DMS114 treated with DMSO at 0.1 percent for 48 hours (cell line): ENCODE results near the gene ATXN7L2.
"Not testable (repeated sequence)": the region's sequence is repeated elsewhere in the genome, so short reads cannot be mapped to it uniquely, and the experiment has no call there.

Experiments used
- DNase-seq: peaks from one replicate; lab custom pipeline; 2025; ENCODE audit not compliant: unreplicated experiment; lab: John Stamatoyannopoulos, UW

Gene ATXN7L2, protein sequence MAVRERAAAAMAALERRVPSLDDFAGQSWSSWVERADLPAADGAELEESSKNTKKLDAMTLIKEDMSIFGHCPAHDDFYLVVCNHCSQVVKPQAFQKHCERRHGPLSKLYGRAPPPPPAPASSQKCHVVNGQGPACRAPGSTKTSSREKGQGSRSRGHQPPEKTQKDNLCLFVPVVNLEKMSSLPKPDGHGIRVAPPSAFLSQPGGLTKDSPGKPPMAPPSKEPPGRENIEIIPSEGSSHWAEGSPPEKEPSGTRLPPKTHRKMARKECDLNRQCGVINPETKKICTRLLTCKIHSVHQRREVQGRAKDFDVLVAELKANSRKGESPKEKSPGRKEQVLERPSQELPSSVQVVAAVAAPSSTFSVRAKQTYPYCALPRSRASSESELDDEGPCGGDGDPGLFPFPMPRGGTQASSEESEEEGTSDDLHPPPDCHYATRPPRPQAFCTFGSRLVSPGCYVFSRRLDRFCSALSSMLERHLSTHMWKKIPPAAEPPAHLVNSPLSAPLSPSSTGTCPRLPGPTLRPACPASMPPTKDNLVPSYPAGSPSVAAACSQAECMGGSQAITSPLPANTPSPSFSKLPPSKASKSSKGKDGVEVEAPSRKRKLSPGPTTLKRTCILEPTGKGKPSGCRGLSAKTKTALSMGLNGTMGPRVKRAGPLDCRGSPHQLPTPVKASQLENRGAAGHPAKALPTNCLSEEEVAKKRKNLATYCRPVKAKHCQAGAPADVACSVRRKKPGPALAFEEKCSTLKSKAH

DNA sequence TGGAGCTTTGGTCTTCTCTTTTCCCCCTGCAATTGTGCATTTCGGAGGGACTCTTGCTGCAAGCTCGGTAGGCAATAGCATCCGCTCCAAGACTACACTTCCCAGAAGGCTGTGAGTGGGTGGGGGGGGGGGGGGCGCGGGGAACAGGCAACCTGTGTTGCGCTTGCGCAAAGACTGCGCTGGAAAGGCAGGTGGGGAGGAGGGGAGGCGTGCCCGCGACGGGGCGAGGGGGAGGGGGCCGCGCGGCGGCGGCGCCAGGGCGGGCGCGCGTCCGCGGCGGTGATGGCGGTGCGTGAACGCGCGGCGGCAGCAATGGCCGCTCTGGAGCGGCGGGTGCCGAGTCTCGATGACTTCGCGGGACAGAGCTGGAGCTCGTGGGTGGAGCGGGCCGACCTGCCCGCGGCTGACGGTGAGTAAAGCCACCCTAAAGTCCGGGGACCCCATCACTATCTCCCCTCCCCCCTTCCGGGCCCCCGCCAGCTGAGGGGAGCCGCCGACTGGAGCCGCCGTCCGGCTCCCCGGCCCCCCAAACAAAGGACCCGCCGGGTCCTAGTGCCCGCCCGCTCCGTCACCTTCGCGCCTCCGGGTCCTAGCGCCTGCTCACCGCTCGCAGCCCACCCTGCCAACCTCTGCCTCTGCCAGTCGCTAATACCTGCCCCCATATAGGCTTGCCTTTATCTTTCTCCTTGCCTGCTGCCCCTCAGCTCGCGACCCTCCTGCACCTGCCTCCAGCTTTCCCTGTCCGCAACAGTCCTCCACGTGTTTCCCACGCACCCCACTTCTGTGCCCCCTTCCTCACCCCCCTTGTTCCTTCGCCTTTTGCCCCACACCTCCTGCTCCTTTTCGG is at the start of gene ATXN7L2:
Gene ATXN7L2 (plus strand): TSS at position 234 of the 847 bp plus-strand sequence. CDS start 49 bp downstream, at position 283.
- peak; percentile 87 for DNase-seq

DNA sequence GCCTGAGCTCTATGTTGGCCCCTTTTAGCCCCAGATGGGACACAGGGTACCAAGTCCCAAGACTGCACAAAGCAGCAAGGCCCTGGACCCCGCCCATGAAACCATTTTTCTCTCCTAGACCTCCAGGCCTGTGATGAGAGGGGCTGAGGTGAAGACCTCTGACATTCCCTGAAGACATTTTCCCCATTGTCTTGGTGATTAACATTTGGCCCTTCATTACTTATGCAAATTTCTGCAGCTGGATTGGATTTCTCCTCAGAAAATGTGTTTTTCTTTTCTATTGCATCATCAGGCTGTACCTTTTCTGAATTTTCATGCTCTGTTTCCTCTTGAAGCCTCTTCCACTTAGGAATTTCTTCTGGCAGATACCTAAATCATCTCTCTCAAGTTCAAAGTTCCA is 49.2 kb upstream of the ATXN7L2 start:
- DNase-seq = no peak

DNA sequence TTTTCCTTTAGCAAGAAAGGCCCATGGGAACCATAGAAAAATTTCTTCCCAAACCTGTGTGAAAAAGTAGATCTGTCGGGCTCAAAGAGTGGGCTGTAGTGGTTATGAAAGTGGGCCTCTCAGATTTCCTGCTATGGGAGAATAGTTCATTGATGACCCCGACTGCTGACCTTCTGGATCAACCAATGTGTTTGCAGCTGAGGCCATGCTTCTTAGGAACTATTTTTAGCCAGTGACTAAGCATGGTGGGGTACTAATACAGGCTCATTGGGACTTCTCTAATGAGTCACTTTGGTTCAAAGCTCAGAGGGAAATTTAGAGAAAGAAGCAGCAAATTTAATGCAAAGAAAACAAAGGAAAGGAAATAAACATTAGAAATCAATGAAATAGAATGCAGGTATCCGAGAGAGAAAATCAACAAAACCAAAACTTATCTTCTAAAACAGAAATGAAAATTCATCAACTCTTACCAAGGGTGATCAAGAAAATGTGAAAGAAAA is 44.9 kb upstream of the ATXN7L2 start:
- DNase-seq = no peak

DNA sequence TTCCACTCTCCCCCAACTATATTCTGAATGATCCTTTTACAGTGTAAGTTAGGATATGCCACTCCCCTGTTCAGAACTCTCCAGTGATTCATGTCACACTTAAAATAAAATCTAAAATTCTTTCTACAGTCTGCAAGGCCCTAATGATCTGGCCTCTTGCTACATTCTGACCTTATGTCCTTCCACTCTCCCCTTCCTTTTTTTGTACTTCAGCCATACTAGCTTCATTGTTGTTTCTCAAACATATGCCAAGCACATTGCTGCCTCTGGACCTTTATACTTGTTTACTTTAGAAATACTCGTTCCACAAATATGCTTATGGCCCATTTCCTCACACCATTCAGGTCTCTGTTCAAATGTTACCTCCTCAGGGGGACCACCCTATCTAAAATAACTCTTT is 42.6 kb upstream of the ATXN7L2 start:
- no peak for DNase-seq

DNA sequence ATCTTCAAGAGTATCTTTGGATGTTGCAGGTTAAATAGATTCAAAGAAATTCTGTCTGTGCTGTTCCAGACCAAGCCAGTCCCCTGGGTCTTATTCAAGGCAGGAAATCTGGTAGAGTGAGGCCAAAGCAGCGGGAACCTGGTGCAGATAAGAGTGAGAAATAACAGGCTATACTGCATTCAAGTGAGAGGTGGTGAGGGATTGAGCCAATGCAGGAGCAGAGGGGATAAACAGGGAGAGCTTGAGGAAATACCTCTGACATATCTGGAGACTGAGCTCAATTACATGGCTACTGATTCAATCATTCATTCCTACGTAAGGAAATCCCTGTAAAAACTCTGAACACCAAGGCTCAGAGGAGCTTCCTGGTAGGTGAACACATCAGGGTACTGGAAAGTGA is 40.2 kb upstream of the ATXN7L2 start:
- DNase-seq = no peak

DNA sequence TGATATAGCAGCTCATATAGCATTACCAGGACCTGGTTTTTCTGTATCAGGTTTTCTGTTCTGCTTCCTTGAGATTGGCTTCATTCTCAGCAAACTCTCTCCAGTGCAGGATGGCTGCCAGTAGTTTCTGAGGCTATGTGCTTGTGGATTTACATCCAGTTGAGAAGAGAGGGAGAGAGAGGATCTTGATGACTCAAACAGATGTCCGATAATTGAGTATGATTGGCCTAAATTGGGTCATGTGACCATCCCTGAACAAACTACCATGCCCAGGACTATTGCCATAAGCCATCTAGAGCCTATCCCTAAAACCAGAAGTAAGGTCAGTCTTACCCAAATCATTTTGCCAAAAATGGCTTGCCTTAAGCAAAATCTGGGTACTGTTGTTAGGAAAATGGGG is 39.4 kb upstream of the ATXN7L2 start:
- DNase-seq = no peak

DNA sequence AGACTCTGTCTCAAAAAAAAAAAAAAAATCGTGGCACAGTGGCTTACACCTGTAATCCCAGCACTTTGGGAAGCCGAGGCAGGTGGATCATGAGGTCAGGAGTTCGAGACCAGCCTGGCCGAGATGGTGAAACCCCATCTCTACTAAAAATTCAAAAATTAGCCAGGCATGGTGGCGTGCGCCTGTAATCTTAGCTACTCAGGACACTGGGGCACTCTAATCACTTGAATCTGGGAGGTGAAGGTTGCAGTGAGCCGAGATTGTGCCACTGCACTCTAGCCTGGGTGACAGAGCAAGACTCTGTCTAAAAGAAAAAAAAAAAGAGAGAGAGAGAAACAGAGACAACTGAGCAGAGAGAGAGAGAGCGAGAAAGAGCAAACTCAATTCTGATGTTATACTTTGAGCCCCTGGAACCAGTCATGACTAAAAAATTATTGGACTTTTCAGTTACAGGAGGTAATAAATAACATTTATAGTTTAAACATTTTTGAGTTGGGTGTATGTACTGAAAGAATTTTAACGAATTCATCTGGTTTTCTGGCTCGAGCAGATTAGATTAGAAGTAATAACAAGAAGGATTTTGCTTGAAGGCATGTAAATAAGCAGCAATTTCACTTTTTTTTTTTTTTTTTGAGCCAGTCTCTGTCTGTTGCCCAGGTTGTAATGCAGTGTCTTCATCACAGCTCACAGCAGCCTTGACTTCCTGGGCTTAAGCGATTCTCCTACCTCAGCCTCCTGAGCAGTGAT is 37.6 kb upstream of the ATXN7L2 start:
- DNase-seq = not testable (repeated sequence)

DNA sequence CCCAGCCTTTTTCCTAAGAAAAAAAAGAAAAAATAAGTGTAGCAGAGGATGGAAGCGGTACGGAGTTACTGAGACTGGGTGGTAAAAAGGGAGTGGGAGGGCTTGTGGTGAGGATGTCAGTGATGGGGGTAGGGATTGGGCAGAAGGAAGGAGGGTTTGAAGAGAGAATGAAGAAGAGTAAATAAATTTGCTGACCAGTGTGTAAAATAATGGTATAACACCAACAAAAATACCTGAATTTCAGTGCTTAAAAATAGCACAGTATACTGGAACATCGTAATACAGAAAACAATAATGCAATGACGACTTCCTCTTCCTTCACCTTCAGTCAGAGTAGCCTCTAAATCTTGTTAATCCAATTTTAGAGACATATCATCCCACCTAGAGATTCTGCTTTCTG is 36.2 kb upstream of the ATXN7L2 start:
- DNase-seq = no peak

DNA sequence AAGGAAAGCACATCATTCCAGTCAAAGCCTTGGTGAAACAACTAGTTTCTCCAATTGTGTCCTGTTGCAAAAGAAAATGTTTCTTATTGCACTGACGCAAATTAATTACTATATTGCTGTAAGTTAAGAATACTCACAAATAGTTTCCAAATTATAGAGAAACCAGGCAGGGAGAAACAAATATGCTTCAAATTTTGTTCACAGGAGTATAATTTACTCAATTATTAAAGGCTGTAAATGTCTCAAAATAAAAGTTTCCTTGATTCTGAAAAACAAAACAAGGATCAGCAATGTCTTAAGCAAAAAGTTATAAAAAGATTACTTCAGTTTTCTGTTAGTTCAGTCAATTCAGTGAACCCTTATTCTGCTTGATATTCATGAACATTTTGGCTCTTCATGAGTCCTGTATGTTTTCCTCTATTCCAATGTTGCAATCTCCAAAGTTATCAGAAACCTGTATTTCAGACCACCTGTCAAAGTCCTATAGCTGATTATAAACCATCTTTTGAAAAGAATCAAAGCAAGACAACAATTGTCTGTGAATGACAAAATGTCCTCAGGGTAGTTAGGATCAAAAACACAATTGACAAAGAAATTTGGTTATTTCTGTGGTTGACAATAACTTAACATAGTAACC is 29.1 kb upstream of the ATXN7L2 start:
- DNase-seq = no peak

DNA sequence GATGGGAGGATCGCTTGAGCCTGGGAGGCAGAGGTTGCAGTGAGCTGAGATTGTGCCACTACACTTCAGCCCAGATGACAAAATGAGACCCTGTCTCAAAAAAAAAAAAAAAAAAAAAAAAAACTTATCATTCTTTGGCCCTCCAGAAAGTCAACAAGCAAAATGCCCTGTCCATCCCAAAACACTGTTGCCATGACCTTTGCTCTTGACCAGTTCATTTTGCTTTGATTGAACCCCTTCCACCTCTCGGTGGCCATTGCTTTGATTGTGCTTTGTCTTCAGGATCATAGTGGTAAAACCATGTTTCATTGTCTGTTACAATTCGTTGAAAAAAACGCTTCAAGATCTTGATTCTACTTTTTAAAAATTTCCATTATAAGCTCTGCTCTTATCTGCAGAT is 25.9 kb upstream of the ATXN7L2 start:
- no peak for DNase-seq

DNA sequence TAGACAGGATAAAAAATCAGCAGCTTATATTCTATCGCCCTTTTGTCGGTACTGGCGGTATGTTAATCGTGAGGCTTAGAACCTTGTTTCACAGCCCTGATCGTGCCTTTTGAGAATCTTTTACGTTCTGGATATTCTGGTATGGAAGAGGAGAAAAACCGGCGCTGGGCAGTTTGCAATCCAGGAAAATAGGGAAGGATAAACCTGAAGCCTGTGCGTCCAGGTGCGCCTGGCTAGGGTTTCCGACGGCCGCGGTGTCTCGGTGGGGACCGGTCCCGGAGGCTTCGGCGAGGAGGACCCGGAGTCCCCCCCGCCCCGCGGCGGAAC is 17.6 kb upstream of the ATXN7L2 start:
- no peak for DNase-seq

DNA sequence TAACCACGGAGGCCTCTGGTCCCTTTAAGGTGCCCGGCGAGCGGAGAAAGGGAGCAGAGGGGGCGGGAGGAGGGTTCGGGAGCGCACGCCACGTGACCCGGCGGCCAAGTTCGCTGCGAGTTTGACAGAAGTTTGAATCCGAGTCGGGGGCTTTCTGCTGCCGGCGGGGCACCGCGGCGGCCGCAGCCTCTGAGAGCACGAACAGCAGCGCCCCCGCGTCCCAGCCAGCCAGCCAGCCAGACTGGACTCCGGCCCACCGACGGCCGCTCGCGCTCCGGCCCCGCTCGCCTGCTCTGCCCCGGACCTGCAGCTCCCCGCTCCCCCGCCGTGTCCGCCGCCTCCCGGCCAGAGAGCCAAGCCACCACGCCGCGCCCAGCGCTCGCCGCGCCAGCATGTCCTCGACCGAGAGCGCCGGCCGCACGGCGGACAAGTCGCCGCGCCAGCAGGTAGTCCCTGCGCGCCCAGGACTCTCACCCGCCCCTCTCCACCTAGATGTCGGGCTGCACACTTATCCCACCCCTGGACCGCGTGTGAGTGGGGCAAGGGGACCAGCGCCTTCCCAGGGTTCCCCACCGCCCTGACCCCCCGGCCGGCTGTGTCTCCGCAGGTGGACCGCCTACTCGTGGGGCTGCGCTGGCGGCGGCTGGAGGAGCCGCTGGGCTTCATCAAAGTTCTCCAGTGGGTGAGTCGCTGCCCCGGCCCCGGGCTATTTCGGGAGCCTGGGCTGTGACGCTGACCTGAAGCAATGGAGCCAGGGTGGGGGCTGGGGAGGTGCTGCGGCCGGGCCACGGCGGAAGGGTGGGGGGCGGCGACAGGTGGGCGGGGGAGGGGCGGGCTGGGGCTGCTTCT is 17.0 kb upstream of the ATXN7L2 start, which contains the start of gene SYPL2:
Gene SYPL2 (plus strand): TSS at position 95 of the 849 bp plus-strand sequence. CDS start 298 bp downstream, at position 393.
- DNase-seq = peak; percentile 53

DNA sequence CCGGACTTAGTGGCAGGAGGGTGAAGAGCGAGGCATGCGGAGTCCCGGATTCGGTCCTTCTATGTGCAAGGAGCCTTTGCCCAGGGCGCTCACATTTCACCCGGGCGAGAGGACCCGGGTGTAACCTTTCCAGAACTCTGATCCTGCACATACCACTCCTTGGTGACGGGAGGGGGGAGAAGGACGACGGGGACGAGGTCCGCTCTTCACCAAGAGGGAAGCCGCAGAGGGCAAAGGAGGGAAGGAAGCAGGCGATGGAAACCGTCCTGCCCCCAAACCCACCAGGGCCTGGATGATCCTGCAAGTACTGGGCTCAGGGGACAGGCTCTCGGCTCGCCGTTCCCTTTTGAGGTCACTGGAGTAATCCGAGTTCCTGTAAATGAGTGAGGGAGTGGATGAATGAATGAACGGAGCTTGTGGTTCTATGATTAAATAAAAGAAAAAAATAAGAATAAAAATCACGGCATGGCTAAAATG is 16.4 kb upstream of the ATXN7L2 start:
- no peak for DNase-seq

DNA sequence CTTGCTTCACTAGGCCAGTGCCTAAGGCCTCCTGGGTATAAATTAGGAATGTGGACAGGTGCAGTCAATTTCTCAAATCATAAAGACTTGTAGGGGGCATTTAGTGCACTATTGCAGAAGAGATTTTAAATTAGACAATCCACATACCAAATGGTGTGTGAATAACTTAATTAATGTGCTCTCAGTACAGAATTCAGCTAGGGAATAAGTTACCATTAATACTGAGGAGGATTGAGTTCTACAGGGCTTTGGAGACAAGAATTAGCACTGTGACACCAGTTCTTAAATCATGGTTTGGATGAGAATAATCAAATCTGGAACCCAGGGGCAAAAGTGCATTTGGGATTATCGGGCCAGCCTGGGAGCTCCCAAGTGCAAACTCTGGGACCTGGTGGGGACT is 15.6 kb upstream of the ATXN7L2 start:
- no peak for DNase-seq

DNA sequence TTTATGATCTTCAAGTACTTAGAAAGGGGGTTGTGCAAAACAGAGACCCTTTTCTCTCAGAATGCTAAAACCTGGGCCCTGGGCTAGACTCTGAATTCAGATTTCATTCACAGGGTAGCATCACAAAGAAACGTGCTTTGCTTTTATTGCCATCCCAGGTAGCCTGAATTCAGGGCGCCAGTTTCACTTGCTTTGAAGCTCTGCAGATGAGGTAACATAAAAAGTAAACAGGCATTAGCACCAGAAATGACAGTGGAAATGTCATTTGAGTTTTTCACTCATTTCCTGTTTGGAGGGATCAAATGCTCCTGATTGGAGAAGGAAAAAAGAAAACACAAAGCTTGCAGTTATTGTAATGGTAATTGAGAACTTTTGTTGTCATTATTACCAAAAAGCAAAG is 14.8 kb upstream of the ATXN7L2 start:
- no peak for DNase-seq

DNA sequence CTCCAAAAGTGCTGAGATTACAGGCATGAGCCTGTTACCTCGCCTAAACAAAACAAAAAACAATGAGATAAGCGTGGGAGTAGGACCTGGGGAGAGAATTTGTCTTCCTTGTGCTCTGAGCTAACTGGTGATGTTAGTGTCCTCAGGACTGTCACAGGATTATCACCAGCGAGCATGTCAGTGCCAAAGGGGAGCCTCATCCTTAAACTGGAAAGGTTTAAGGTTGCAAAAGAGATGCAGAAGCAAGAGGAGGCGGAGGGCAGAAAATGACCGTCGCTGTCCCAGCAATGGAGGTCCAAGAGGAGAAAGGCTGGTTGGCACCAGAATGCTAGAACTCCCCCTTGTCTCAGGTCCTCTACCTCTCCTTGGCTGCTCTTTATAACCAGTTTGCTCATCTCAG is 13.5 kb upstream of the ATXN7L2 start:
- no peak for DNase-seq

DNA sequence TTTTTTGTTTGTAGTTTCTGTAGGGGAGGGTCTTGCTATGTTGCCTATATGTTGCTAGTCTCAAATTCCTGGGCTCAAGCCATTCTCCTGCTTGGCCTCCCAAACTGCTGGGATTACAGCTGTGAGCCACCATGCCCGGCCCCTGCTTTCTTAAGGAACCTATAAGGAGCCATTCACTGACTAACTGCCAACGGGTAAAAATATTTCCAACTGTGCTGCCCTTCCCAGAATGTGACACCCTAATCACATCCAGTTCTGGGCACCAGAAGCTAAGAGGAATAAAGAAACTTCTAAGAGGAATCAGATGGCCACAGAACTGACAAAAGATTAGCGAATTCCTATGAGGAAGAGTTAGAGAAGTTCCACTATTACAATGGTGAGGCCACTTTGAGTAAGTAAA is 10.9 kb upstream of the ATXN7L2 start:
- no peak for DNase-seq

DNA sequence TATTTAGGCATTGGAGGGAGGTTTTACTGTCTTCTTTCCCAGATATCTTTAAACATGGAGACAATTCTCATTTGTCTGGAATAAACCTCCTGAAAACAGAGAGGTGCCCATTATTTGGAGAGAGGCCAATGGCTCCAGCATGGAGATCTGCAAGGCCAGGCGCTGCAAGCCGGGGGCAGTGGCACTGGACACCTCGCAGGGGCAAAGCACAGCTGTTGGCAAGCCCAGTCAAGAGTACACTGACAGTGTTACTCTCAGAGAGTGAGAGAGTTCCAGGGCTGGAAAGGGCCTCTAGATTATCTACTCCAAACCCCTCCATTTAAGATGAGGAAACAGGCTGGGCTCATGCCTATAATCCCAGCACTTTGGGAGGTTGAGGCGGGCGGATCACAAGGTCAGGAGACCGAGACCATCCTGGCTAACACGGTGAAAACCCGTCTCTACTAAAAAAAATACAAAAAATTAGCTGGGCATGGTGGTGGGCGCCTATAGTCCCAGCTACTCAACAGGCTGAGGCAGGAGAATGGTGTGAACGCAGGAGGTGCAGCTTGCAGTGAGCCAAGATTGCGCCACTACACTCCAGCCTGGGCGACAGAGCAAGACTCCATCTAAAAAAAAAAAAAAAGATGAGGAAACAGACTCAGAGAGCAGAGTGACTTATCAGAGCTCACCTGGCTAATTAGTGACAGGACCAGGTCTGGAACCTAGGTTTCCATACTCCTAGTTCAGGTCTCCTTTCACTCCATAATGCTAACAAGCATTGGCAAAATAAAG is 10.2 kb upstream of the ATXN7L2 start:
- not testable (repeated sequence) for DNase-seq
